OCI-M2 (cell line): Measurements from ENCODE around the gene UFL1.

Experiments
- DNase-seq: peaks from one replicate; lab custom pipeline; 2025; ENCODE audit not compliant: unreplicated experiment; lab: John Stamatoyannopoulos, UW

Gene UFL1

DNA sequence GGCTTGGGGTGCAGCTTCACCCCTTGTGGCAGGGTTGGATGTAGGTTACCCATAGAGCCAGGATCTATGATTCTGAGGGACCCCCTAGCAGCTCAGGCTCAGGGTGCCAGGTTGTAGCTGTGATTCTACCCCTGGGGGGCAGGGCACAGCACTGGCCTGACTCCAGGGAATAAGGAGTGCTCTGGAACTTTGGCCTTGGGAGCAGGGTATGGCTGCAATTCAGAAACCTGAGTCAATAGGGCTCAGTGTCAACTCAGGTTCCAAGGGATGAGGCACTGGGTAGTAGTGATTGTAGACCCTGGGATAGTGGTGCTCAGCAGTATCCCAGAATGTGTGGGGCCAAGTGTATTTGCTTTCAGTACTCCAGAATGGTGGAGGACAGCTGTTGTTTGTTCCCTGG lies 49.9 kb downstream of the UFL1 start:
- DNase-seq, result no peak

DNA sequence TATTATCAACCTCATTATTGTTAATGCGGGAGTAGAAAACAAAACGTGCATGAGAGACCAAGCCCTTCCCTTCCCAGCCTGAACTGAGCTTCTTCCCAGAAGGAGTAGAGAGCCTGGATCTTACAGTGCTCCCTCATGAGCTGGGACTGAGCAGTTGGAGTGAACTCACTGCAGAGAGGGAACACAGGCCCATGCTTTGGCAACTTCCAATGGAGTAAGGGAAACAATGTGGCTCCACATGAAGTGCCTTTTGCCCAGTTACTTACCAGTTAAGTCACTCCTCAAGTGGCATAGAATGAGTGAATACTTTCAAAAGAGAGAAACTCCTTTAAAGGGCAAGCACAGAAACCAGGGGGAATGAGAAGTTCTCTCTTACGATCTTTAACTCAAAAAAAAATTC lies 53.8 kb downstream of the UFL1 start:
- no peak for DNase-seq

DNA sequence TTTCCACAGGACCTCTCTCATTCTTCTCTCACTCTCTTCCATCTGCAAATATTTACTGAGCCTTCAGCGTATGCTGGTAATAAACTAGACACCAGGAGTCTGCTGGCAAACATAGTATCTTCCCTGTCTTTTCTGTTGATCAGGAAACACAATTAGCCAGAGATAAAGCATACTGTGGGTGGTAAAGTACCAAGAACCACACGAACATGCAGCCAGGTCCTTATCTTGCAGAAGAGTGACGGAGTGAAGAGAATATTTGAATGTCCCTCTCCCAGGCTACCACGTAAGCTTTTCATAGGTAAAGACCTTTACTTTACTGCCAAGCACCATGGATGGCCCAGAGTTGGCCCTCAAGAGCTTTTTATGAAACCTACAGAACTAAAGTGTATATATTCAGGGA lies 54.6 kb downstream of the UFL1 start:
- DNase-seq, result no peak

DNA sequence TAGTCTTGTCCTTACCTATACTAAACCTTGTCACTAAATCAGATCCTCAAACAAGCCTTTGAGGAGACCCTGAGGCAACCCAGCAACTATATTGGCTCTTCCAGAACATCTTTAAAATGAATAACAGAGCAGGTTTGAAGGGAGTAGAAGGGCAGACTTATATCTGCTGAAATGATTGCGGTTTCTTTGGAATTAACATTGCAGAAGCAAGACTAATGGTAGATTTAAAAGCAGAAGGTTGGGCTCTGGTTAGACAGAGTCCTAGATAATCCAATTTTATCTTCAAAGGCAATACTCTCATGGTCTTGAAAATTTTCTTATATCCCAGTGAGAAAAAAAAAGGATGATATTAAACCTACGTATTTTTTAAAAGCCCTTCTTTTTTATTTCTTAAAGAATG lies 60.4 kb downstream of the UFL1 start:
- DNase-seq, result no peak

DNA sequence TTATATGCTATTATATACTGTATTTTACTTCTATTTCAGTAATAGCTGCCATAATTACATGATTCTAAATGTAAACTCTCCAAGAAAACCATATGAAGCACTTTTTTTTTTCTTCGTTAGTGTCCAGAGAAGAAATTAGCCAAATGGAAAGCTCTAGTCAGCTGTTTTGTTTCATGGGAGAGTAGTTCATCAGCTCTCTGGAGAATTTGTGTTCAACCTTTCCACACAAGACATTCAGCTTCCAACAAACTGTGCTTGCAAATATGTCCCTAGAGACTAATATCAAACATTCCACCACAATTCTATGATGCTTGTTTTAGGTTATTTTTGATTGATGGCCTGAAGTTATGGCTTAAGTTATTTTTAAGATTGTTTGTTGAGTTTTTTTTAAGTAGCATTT lies 60.8 kb downstream of the UFL1 start:
- no peak for DNase-seq

DNA sequence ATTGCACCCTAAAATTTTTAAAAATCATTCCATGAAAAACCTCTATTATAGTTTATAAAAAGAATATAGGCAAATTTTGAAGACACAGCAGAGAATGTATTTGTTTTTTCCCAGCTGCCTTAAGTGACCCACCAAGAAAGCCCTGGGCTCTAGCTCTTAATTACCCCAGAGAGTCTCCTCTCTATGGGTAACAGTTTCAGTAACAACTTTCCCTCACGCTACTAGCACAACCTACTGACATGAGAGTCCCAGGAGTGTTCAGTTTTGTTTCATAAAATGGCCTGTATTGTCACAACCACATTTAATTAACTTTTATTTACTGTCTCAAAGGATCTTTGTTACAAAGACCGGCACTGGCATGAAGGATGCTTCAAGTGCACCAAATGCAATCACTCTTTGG lies 82.8 kb downstream of the UFL1 start:
- no peak for DNase-seq
